Superior temporal gyrus (tissue), 1 donor: ENCODE results near the gene SMLR1.
A peak's percentile ranks its signal among the peaks of the same experiment; 100 is the strongest.
"Not testable (repeated sequence)": the region's sequence is repeated elsewhere in the genome, so short reads cannot be mapped to it uniquely, and the experiment has no call there.

Experiments
- DNase-seq: peaks from one replicate; pipeline ENCODE4 v3.0.0-alpha.2; 2016; ENCODE audit errors: extremely low spot score

SMLR1 gene

DNA sequence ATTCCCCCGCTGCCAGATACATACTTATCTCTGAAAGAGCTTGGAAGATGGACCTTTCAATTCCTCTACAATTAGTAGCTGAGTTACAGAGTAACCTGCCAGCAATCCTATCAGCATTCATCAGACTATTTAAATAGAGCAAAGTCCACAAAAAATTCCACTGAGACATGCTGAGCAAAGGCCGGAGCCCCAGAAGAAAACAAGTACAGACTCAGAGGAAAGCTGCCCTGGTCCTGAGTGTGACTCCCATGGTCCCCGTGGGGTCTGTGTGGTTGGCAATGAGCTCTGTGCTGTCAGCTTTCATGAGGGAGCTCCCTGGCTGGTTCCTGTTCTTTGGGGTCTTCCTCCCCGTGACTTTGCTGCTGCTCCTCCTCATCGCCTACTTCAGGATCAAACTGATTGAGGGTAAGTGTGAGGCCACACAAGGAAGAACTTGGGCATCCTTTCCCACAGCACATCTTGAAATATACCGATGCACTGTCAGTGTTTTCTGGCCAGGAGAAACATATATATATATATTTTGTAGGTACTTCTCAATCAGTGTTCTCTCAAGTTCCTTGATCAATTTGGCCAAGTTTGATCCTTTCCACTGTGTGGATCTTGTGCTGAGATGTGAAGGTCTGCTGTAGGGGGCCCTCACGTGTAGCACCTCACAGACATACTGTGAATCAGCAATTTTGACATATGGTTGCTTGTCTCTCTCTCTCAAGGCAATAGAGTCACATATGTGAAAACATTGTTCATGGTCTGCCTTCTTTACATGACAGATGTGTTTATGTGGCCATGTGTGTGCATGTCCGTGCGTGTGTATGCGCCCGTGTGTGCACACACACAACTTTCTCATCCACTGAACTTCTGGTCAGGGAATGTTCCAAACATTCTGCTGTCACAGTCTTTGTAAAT lies at the start of gene SMLR1:
SMLR1 (plus strand) TSS at position 160 of the 903 bp plus-strand sequence; CDS start at position 168, 8 bp downstream.
- no peak for DNase-seq

DNA sequence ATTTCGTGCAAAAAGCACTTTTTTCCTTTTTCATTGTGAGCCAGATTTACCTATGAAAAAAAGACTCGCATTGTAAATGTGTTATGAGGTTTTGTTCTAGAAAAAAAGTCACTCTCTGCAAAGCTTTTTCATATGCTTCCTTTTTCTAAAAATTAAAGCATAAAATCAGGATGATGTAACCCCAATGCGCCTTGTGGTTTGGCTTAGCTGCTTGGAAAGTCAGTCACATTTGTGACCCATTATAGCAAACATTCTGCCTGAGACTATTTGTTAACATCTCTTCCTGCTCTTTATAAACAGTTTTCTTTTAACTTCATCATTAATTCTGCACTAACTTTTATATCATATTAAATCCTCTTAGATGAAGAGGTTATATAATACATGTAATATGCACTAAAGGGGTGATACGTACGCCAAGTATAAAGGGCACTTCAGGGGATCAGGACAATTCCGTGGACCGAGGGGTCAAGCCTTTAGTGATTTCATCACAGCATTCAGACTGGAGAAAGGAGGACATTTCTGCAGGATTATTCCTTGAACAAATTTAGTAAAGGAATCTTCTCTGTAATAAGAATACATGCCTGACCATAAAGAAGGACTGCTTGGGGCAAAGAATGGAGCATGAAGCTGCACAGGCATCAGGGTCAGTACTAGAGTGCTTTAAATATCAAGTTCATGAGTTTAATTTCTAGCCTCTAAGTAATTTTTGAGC lies 48.1 kb upstream of the SMLR1 start:
- DNase-seq: no peak

DNA sequence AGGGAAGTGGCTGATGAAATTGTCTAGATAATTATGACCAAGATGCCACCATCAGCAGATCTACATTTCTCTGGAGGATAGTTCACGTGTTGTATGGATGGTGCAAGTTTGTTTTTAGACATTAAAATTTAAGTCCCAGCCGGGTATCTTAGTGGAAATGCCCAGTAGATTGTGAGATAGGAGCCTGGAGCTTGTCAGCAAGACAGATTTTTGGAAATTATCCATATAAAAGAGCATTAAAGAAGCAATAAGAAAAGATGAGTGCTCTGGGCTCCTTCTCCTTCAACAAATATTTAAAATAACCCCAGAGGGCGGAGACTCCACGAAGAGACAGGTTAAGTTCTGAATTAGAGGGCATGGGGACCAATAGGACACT lies 47.6 kb upstream of the SMLR1 start:
- DNase-seq: no peak

DNA sequence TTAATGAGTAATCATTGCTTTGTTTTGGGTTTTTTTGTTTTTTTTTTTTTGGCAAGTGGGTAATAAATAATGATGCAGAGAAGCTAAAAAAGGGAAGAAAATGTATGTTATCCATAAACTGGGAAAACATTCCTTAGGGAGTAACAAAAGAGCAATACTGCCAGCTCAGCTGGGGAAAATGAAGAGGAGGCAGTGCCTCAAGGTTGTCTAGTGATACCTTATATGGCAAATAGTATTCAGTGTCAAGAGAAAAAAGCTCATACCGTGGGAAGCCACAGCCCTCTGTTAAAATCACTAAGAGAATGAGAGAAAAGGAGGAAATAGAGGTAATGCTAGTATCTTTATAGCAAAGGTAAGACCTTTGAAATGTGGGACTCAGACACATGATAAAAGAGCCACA lies 47.1 kb upstream of the SMLR1 start:
- DNase-seq: no peak

DNA sequence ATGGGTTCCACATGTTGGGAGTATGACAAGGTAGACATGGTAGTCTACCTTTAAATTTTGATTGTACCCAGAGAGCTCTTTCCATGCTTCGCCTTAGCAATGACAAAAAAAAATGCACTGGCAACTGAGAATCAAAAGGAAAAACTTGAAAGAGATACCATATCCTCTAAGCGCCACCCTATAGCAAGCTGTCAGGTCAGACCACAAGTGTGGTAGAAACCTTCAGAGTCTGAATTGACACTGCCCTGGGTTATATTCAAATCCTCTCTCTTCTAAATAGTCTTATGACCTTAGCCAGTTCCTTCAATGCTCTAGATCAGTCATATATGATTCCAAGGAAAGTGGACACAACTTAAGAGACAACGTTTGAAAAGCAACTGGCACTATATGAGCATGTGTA lies 45.6 kb upstream of the SMLR1 start:
- DNase-seq: no peak

DNA sequence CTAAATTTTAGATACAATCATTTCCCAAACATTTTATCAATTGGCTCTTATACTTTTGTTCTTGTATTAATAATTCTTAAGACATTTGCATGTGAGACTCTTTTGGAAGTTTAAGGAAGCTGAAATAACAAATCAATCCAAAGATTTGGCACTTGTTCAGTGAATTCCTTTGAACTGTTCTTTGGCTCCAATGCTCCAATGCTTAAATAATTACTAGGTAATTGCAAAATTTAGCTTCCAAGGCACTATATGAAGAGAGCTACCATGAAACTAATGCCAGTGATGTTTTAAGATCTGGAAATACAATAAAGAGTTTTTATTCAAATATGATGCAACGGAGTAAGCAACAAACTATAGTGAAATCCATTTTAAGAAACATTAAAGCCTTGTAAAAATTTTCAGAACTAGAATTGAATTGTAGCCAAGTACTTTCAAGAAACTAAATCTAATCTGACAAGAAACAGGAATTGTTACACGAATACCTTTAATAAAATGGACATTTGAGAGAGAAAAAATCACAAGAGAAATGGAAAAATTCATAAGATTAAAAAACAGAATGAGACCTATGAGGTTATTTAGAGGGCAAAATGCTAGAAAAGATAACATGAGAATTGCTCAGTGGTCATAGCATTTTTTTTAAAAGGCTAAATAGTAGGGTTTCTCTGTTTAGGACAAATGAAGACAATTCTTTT lies 43.6 kb upstream of the SMLR1 start:
- DNase-seq: no peak

DNA sequence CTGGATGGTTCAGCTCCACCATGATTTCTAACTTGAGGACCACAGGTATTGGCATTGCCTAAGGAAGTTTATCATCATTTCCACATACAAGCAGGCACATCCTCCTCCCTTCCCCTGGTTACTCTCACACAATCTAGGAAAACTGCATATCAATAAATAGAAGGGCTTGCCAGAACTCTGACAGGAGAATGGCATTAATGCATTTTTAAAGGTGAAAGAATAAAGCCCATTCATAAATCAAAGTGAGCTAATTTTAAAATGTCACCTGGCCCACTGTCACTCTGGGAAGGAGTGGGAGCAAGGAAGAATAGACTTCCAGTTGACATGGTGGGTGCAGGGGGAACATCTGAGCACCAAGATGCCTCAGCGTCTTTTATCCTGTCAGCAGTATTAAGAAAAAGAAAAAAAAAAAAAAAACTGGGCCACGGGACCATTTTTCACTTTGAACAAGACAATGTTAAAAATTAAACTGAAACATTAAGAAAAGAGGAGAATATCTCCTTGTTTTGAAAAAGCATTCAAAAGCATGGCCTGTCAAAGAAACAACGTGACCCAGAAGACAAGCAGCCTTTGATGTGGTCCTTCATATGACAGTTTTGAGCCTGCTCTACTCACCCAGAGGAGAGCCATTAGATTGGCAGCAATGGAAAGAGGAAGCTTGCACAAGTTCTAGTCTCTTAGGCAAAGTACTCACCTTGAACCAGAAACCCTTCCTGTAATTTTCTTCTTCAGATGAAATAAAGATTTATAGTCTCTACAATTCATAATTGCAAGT lies 39.3 kb upstream of the SMLR1 start:
- no peak for DNase-seq

DNA sequence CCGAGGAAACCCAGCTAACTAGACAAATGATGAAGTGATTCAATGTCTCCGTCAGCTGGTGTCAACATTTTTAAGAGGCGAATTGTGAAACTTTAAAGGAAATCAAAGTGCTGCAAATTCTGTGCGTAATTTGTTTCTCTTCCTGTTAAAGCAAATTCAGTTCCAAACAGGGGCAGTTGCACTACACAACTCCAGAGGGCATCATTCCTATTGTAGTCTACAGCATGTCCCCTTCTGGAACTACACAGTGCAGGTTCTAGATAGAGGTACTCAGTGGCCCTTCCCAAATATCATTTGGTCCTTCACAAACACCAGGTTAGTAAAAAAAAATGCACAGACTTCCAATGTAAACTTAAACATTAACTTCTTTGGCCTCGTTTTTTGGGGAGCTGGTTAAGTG lies 38.3 kb upstream of the SMLR1 start:
- DNase-seq: no peak

DNA sequence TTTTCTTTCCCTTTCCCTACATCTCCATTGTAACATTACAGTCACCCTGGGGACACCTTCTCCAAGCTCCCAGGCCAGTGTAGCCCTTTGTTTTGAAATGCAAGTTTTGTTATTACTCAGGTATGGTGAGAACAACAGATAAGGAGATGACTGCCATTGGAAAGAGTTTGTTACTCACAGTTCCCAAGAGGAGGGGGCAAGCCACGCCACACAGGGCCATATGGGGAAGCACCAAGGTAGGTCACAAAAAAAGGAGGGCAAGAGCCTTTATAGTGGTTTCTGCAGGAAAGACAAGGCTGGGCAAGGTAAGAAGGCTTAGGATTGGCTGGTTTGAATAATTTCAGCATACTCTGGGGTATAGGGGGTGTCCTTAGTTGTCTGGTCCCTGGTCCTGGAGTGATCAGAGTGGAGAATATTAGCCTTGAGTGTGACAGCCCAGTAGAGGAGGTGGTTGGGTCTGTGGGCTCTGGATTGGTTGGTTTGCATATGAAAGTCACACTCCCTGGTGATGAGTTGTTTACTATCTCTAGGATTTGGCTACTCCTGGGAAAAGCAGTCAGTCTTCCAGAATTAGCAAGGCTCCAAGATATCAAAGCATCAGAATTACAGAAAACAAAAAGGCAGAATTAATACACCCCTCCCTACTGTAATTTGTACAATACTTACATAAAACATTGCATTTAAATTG lies 33.1 kb upstream of the SMLR1 start:
- no peak for DNase-seq

DNA sequence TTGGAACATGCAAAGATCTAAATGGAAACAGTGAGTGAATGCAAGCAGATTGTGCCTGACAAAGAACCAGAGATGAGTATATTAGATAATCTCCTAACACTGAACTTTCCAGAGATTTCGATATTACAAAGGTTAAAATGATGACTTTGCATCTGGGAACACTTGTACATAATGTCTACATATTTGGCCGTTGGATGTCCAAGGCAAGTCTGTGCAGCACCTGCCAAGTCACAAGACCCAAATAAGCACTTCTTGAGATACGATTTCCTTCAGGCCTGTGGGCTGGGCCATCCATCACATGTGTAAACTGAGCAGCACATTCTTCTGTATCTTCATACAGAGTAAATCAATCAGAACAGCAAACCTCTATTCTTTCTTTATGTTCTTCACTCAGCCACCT lies 32.5 kb upstream of the SMLR1 start:
- DNase-seq: no peak

DNA sequence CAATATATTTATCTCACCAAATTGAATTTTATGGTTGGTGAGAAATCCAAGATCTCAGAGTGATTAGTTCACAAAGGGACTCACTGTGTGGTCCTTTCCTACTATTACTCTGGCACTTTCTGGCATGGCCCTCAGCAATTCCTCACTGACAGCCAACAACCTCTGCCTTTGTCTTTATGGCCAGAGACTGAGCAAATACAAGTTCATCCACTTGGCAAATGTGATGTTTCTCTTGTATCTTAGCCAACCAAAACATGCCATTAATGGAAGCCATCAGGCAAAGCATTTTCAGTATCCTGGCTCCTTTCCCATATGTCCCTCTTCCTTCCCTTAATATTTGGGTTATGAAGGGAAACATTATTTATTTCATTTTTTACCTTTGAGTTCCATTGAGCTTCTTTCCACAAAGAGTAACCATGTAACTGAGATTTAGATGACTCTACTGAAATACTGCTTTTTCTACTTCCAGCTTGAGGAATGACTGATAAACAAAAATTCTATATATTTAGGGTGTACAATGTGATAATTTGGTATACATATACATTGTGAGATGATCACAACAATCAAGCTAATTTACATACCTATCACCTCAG lies 30.8 kb upstream of the SMLR1 start:
- DNase-seq: no peak

DNA sequence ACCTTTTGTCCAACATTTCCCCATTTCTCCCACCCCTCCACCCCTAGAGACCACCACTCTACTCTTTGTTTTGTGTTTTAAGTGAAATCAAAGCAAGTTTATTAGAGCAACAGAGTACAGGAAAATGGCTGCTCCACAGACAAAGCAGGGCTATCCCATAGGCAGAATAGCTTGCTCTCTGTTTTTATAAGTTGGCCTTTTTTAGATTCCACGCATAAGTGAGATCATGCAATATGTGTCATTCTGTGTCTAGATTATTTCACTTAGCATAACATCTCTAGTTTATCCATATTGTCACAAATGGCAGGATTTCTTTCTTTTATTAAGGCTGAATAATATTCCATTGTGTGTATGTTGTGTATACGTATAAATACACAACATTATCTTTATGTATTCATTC lies 30.1 kb upstream of the SMLR1 start:
- DNase-seq: no peak

DNA sequence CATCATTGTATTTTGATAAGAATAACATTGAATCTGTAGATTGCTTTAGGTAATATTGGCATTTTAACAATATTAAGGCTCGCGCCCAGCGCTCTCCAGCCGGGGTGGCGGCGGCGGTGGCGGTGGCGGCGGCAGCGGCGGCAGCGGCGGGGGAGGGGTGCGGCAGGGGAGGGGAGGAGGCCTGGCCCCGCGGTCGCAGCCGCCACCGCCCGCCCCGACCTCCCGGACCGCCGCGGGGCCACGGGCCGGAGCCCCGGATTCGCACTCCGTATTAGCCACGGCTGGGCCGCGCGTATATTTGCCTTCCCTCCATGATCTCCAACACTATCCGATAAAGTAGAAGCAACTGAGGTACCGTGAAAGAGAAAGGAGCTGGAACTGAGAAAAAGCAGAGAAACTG lies 25.8 kb upstream of the SMLR1 start:
- not testable (repeated sequence) for DNase-seq

DNA sequence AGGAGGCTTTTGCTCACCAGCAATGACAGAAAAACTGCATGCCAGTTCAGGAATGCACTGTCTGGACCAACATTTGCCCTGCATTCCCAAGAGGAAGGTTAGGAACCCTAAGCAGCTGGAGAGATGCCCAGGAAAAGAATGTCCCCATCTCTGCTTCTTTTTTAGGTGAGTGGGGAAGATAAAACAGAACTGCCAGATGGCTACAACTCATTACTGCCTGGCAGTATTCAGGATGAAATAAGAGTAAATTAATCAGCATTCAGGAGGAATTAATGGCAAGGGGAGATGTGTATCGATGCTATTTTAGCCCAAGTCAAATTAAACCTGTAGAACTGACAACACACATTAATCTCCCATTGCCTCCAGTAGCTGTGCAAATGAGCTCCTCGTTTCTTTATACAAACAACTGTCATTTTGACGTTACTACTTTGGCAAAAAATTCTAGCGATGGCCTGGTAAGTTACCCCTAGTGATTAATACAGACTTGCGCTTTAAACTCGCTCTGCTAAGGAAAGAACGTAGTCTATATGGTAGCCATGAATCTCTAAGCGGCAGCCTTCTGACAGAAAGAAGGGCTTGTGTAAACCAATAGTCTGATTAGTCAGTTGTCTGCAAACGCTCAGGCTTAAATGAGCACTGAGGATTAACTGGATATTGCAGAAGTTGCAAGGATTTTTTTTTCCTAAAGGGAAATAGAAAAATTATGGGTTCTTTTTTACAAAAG lies 16.7 kb upstream of the SMLR1 start:
- peak; percentile 47 for DNase-seq

DNA sequence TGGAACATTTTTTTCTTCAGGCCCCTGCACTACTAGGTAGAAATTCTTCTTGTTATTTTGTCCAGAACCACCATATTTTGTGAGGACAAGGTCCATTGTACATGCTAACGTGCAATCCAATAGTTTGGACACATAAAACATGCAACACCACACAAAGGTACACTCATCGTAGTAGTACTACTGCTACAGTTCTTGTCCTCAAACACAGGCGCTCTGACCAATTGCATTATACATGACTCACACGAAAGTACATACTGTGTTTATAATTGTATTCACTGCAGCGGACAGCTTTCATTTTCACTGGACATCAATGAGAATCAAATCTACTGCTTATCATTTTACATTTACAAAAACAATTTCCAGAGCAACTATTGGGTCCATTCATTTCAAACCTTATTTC lies 15.3 kb upstream of the SMLR1 start:
- DNase-seq: no peak

DNA sequence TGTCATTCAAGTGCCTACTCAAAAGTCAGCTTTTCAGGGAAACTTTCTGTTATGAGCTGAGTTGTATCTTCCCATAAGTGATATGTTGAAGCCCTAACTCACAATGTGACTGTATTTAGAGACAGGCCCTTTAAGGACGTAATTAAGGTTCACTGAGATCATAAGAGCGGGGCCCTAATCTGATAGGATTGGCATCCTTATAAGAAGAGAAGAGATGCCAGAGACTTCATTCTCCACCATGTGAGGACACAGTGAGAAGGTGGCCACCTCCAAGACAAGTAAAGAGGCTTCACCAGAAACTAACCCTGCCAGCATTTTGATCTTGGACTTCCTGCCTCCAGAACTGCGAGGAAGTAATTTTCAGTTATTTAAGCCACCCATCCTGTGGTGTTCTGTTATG lies 12.7 kb upstream of the SMLR1 start:
- DNase-seq: no peak

DNA sequence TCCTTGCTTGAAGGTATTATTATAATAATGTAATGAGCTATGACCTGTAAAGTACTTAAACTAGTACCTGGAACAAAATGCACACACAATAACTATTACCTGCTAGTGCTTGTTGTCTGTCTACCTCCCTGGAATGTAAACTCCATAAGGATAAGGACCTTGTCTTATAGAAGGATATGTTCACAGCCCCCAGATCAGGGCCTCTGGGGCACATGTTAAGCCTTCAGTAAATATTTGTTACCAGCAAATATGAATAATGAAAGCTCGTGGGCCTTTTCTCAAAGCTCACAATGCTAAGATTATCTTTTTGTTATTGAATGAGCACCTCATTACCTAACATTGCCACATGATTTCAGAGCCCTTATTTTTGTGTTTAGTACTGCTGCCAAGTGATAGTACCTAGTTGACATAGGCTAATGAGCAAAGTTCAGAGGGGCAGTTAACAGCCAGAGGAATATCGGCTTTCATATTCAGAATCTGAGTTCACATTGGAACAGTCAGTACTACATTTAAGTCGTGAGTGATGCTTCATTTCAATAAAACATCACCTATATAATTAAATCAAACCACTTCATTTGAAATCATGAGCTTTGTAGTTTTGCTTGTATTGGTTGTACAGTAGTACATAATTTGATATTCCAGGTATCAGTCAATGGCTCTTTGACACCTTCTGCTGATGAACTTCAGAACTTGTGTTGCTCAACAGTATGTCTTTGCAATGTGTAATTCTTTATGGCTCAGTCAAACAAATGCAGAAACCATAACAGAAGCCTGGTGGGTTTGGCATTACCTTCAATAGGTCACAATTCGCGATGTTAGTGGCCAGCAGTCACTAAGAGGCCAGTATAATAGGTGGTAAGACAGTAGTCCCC lies 11.8 kb upstream of the SMLR1 start:
- no peak for DNase-seq

DNA sequence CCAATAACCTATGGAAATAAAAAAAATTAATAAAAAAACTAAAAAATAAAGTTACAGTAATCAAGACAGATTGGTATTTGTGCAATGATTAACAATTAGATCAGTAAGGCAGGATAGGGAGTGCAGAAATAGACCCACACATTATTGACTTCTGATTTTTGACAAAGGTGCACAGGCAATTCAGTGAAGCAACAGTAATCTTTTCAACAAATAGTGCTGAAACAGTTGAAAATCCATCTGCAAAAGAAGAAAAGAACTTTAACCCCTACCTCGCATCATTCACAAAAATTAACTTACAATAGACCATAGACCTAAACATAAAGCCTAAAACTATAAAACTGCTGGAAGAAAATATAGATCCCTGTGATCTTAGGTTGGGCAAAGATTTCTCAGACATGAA lies 4.5 kb upstream of the SMLR1 start:
- no peak for DNase-seq
